ENCODE data around the gene CACNA1E. TPM values are rescaled to one million over a fixed set of nuclear protein-coding genes. Genes with fewer than 3 reads are reported as not detected.

CACNA1E gene
- total RNA-seq, 1 experiment from 2014 or later: 0.05 TPM

DNA sequence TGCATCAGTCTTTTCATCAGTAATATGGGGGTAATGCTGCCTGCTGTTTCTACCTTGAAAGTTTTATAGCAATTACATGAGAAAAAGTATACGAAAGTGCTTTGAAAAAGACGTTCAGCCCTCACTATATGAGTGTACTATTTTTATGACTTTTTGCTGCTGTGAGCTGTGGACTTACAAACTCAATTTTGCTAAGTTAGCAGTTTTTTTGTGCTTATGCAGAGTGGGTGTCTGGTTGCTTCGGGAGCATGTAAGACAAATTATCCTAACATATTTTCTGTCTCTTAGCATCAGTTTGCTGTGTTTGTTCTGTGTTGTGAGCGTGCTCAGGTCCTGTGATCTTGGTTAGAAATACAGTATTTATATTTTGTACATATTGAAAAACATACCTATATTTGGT is 109.7 kb downstream of the CACNA1E start:
- CTCF ChIA-PET: interaction anchor here (0.9 kb wide), 1 partner anchor 21 kb away, joined by 3 read pairs; no protein-coding TSS in a partner anchor
- TF ChIP-seq, protein P1, sequence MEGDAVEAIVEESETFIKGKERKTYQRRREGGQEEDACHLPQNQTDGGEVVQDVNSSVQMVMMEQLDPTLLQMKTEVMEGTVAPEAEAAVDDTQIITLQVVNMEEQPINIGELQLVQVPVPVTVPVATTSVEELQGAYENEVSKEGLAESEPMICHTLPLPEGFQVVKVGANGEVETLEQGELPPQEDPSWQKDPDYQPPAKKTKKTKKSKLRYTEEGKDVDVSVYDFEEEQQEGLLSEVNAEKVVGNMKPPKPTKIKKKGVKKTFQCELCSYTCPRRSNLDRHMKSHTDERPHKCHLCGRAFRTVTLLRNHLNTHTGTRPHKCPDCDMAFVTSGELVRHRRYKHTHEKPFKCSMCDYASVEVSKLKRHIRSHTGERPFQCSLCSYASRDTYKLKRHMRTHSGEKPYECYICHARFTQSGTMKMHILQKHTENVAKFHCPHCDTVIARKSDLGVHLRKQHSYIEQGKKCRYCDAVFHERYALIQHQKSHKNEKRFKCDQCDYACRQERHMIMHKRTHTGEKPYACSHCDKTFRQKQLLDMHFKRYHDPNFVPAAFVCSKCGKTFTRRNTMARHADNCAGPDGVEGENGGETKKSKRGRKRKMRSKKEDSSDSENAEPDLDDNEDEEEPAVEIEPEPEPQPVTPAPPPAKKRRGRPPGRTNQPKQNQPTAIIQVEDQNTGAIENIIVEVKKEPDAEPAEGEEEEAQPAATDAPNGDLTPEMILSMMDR (IDR thresholded peaks at IDR 0.05; ENCODE audit: unreplicated experiment): no peak
- Mint-ChIP-seq H3K4me3 (ENCODE audit: unreplicated experiment) (no peak overlapping the region), H3K27me3 (ENCODE audit: insufficient read depth, unreplicated experiment) (peaks cover 15% of the 10 kb centered on the region), H3K9me3 (ENCODE audit: unreplicated experiment) (no peaks in the 10 kb centered on the region), H3K4me1 (ENCODE audit: insufficient read depth, unreplicated experiment) (no peaks in the 10 kb centered on the region), H3K36me3 (ENCODE audit: insufficient read depth, unreplicated experiment) (no peaks in the 10 kb centered on the region), H3K27ac (ENCODE audit: low read depth, unreplicated experiment) (no peak overlapping the region)
- no TSS peak for BruUV-seq (replicated peaks)
- no peak for DNase-seq (ENCODE audit: unreplicated experiment)
- intact Hi-C loops (cut with micrococcal nuclease): no loop called here
- POLR2A ChIA-PET: no interaction called here

DNA sequence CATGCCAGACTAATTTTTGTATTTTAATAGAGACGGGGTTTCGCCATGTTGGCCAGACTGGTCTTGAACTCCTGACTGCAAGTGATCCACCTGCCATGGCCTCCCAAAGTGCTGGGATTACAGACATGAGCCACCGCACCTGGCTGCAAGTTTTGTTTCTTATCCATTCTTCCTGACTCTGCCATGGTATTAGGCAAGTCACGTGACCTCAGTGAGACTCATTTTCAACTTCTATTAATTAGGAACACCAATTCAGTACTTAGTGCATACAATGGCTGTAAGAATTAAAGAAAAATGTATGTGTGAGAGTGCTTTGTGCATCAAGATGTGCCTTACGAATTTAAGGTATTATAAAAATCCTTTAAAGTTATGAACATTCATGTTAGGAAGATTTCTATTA is 111.2 kb downstream of the CACNA1E start:
- no TSS peak for BruUV-seq (replicated peaks)
- H3K4me3 Mint-ChIP-seq (ENCODE audit: unreplicated experiment): no peak overlapping the region
- ChIA-PET POLR2A (no interaction called here), CTCF (interaction anchor here (0.5 to 1.1 kb wide), 3 partner anchors 14 to 116 kb away, joined by 3 to 4 read pairs (median 3); no protein-coding TSS in a partner anchor)
- intact Hi-C loops (cut with micrococcal nuclease): no loop called here
- H3K4me1 Mint-ChIP-seq (ENCODE audit: insufficient read depth, unreplicated experiment): no peaks in the 10 kb centered on the region
- TF ChIP-seq, protein P1 (IDR thresholded peaks at IDR 0.05; ENCODE audit: unreplicated experiment): no peak
- no peak overlapping the region for H3K27ac Mint-ChIP-seq (ENCODE audit: low read depth, unreplicated experiment)
- DNase-seq (ENCODE audit: unreplicated experiment): no peak
- H3K36me3 Mint-ChIP-seq (ENCODE audit: insufficient read depth, unreplicated experiment): no peaks in the 10 kb centered on the region
- H3K9me3 Mint-ChIP-seq (ENCODE audit: unreplicated experiment): no peaks in the 10 kb centered on the region
- peaks cover 23% of the 10 kb centered on the region for H3K27me3 Mint-ChIP-seq (ENCODE audit: insufficient read depth, unreplicated experiment)

DNA sequence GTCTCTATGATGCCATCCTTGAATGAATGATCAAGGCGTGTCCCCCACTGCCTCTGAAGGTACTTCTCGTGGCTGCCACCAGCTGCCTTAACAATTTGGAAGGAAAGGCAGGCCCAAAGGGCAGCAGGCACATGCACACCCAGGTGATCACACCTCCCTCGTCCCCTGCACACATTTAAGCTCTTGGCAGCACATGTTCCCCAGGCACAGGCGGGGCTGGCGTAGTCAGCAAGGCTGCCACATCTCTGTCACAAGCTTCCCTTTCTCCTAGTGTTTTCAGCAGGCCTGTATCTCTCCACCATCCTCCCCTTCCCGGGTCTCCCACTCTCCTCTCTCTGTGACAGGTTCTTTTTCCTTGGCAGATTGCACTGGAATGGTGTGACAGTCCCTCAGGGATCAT is 111.9 kb downstream of the CACNA1E start:
- BruUV-seq (replicated peaks): no TSS peak
- DNase-seq (ENCODE audit: unreplicated experiment): no peak
- no peaks in the 10 kb centered on the region for H3K36me3 Mint-ChIP-seq (ENCODE audit: insufficient read depth, unreplicated experiment)
- intact Hi-C loops (cut with micrococcal nuclease): no loop called here
- H3K9me3 Mint-ChIP-seq (ENCODE audit: unreplicated experiment): no peaks in the 10 kb centered on the region
- H3K27ac Mint-ChIP-seq (ENCODE audit: low read depth, unreplicated experiment): no peak overlapping the region
- CTCF ChIA-PET: interaction anchor here (0.5 to 1.1 kb wide), 5 partner anchors 15 to 120 kb away, joined by 3 to 4 read pairs (median 3); no protein-coding TSS in a partner anchor
- TF ChIP-seq, protein P1 (IDR thresholded peaks at IDR 0.05; ENCODE audit: unreplicated experiment): no peak
- peaks cover 23% of the 10 kb centered on the region for H3K27me3 Mint-ChIP-seq (ENCODE audit: insufficient read depth, unreplicated experiment)
- no peak overlapping the region for H3K4me3 Mint-ChIP-seq (ENCODE audit: unreplicated experiment)
- no peaks in the 10 kb centered on the region for H3K4me1 Mint-ChIP-seq (ENCODE audit: insufficient read depth, unreplicated experiment)
- POLR2A ChIA-PET: interaction anchor here (1.0 kb wide), 1 partner anchor 32 kb away, joined by 3 read pairs; no protein-coding TSS in a partner anchor

DNA sequence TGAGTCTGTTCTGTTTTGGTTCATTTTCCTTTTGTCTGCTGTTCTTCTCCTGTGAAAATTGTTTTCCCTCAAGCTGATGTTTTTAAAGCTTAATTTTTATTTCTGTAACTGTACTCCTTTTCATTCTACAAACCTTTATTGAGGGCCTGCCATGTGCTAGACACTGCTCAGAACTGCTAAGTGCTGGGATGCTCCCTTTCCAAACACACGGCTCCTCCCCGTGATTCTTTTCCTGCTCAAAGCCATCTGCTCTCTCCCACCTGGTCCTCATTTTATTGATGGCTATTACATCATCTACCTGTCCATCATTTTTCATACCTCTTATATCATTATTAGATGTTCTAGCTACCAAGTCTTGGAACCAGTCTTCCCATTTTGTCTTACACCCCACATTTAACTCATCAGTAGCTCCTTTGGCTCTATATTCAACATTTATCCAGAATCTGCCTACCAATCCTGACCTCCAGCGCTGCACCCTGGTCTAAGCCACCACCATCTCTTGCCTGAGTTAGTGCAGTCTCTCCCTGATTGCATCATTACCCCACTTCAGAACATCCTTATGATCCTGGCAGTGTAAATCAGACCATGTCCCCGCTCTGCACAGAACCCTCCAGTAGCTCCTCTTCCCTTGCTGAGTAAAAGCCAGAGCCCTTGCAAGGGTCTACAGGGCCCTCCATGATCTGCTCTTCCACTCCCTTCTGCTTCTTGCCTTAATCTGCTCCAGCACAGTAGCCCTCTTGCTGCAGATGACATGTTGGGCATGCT is 118.1 kb downstream of the CACNA1E start:
- H3K27ac Mint-ChIP-seq (ENCODE audit: low read depth, unreplicated experiment): no peak overlapping the region
- H3K36me3 Mint-ChIP-seq (ENCODE audit: insufficient read depth, unreplicated experiment): no peaks in the 10 kb centered on the region
- DNase-seq (ENCODE audit: unreplicated experiment): no peak
- intact Hi-C loops (cut with micrococcal nuclease): no loop called here
- TF ChIP-seq, protein P1 (IDR thresholded peaks at IDR 0.05; ENCODE audit: unreplicated experiment): no peak
- ChIA-PET POLR2A (interaction anchor here (1.5 kb wide), 1 partner anchor 54 kb away, joined by 3 read pairs; no protein-coding TSS in a partner anchor), CTCF (interaction anchor here (0.5 to 2.0 kb wide), 3 partner anchors 13 to 453 kb away, joined by 3 to 5 read pairs (median 3); no protein-coding TSS in a partner anchor)
- no peak overlapping the region for H3K4me3 Mint-ChIP-seq (ENCODE audit: unreplicated experiment)
- no TSS peak for BruUV-seq (replicated peaks)
- H3K27me3 Mint-ChIP-seq (ENCODE audit: insufficient read depth, unreplicated experiment): peaks cover 24% of the 10 kb centered on the region
- H3K9me3 Mint-ChIP-seq (ENCODE audit: unreplicated experiment): no peaks in the 10 kb centered on the region
- H3K4me1 Mint-ChIP-seq (ENCODE audit: insufficient read depth, unreplicated experiment): no peaks in the 10 kb centered on the region

All from MCF 10A (cell line).